Small intestine (tissue), 7 donors: ENCODE measurements around the gene MARCHF6. TPM values are rescaled to one million over a fixed set of nuclear protein-coding genes. Genes with fewer than 3 reads are reported as not detected.
"Not testable (repeated sequence)": the region's sequence is repeated elsewhere in the genome, so short reads cannot be mapped to it uniquely, and the experiment has no call there.

ENCODE experiments used
- DNase-seq, 2 donors: peaks; one replicate each; pipeline versions ENCODE4 v3.0.0 to v3.0.0-alpha.2; 2013
- FAIRE-seq: peaks from 2 replicates; lab custom pipeline; 2012; peaks lifted over from hg19 to GRCh38; lab: Jason Lieb, UNC
- H3K27ac ChIP-seq, 3 donors: one replicate each; pipeline ENCODE4 v1.5.1; 2013; ENCODE audit warnings: low read length in 2 of 3, mild to moderate bottlenecking in 2 of 3, control low read depth in 1 of 3, inconsistent platforms in 1 of 3, low read depth in 1 of 3, moderate library complexity in 1 of 3
- H3K27me3 ChIP-seq, 3 donors: one replicate each; pipeline ENCODE4 v1.6.1; 2013; ENCODE audit warnings: low read length in 3 of 3, inconsistent platforms in 1 of 3; ENCODE audit not compliant: control insufficient read depth in 3 of 3, insufficient read depth in 3 of 3
- H3K36me3 ChIP-seq, 3 donors: one replicate each; pipeline ENCODE4 v1.6.1; 2013; ENCODE audit warnings: low read length in 3 of 3, inconsistent platforms in 1 of 3, low read depth in 1 of 3, mild to moderate bottlenecking in 1 of 3, moderate library complexity in 1 of 3; ENCODE audit not compliant: control insufficient read depth in 3 of 3, insufficient read depth in 2 of 3
- H3K4me1 ChIP-seq, 3 donors: one replicate each; pipeline ENCODE4 v1.6.1; 2013; ENCODE audit warnings: low read length in 2 of 3, inconsistent platforms in 1 of 3, low read depth in 1 of 3, mild to moderate bottlenecking in 1 of 3, moderate library complexity in 1 of 3; ENCODE audit not compliant: control insufficient read depth in 3 of 3, insufficient read depth in 2 of 3
- H3K4me3 ChIP-seq, 3 donors: one replicate each; pipeline ENCODE4 v1.5.1; 2013; ENCODE audit warnings: low read length in 3 of 3, control low read depth in 1 of 3, inconsistent platforms in 1 of 3, low read depth in 1 of 3, mild to moderate bottlenecking in 1 of 3, moderate library complexity in 1 of 3
- H3K9me3 ChIP-seq, 2 donors: one replicate each; pipeline ENCODE4 v1.6.1; 2013; ENCODE audit warnings: low read depth in 1 of 2, low read length in 1 of 2; ENCODE audit not compliant: control insufficient read depth in 2 of 2, insufficient read depth in 1 of 2
- WGBS, 3 donors: extraction: QIAGEN DNeasy Blood & Tissue Kit; methylation state at CpG; one replicate each; pipeline ENCODE4 v1.1.7; 2013; 5-methylcytosine and 5-hydroxymethylcytosine counted together
- polyA plus RNA-seq, 4 donors: library from polyadenylated mRNA; stranded (reverse) in 3 of 4; unstranded in 1 of 4; fragments of 200-250 nt in 3 of 4; fragments of 120-200 nt in 1 of 4; gene quantifications; one replicate each; pipeline versions ENCODE4 v1.2.1 to v1.2.3, GENCODE V29; 2013
- donor health status: healthy with polysubstance abuse.
- donor health status: control.
- donor health status: control.
- donor health status: Bipolar disorder and iron deficiency.
- donor health status: healthy.

The MARCHF6 gene
- polyA plus RNA-seq, 4 donors, result 39.6 to 118 (median 83.9) TPM

- H3K4me3 ChIP-seq, result no peak overlapping the region
- FAIRE-seq (no peak), DNase-seq (no peak)
- H3K27ac ChIP-seq, result no peak overlapping the region
- H3K9me3 ChIP-seq, result no peaks in the 10 kb centered on the region
- peaks cover 0 to 3% (median 2%) of the 10 kb centered on the region in 3 donors for H3K4me1 ChIP-seq
- H3K36me3 ChIP-seq, result peaks cover 0 to 6% (median 0%) of the 10 kb centered on the region in 3 donors
- H3K27me3 ChIP-seq, result no peaks in the 10 kb centered on the region
Observed at GRCh38 chr5:10360686-10361085, 7.2 kb downstream of the MARCHF6 start.

- no peak overlapping the region for H3K4me3 ChIP-seq
- H3K27me3 ChIP-seq, result no peaks in the 10 kb centered on the region
- FAIRE-seq (no peak), DNase-seq (no peak)
- peaks cover 3 to 9% (median 4%) of the 10 kb centered on the region in 3 donors for H3K4me1 ChIP-seq
- peaks cover 0 to 12% (median 0%) of the 10 kb centered on the region in 3 donors for H3K36me3 ChIP-seq
- no peak overlapping the region for H3K27ac ChIP-seq
- no peaks in the 10 kb centered on the region for H3K9me3 ChIP-seq
- WGBS, 3 donors, result 88 to 95% (median 91%) methylated on average over 3 of the region's 3 CpGs
Observed at GRCh38 chr5:10363519-10364185, 10.2 kb downstream of the MARCHF6 start.

- Histone ChIP-seq H3K27me3 (no peaks in the 10 kb centered on the region), H3K36me3 (peaks cover 0 to 12% (median 0%) of the 10 kb centered on the region in 3 donors), H3K4me1 (peaks cover 4 to 9% (median 5%) of the 10 kb centered on the region in 3 donors), H3K4me3 (no peak overlapping the region), H3K9me3 (no peaks in the 10 kb centered on the region), H3K27ac (no peak overlapping the region)
- FAIRE-seq (no peak), DNase-seq (peak in 1 of 2 donors; percentile 44)
- 67 to 90% (median 78%) methylated on average over 1 of the region's 1 CpG for WGBS, 3 donors
Observed at GRCh38 chr5:10364186-10364689, 10.7 kb downstream of the MARCHF6 start.

DNA sequence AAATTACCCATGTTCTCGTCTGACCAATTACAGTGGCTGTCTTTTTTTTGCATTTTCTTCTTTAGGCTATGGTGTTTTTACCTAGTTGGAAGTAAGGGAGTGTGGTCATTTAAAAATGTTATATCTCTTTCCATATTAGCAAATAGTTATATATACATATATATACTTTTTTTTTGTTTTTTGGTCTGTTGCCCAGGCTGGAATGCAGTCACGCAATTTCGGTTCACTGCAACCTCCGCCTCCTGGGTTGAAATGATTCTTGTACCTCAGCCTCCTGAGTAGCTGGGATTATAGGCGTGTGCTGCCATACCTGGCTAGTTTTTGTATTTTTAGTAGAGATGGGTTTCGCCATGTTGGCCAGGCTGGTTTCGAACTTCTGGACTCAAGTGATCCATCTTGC, 12.3 kb downstream of the MARCHF6 start:
- peaks cover 0 to 8% (median 0%) of the 10 kb centered on the region in 3 donors for H3K36me3 ChIP-seq
- WGBS, 3 donors, result 83 to 91% (median 87%) methylated on average over 7 of the region's 7 CpGs
- H3K4me1 ChIP-seq, result peaks cover 4 to 9% (median 5%) of the 10 kb centered on the region in 3 donors
- no peaks in the 10 kb centered on the region for H3K9me3 ChIP-seq
- H3K4me3 ChIP-seq, result no peak overlapping the region
- DNase-seq, result no peak
- H3K27me3 ChIP-seq, result no peaks in the 10 kb centered on the region
- H3K27ac ChIP-seq, result no peak overlapping the region
- no peak for FAIRE-seq

DNA sequence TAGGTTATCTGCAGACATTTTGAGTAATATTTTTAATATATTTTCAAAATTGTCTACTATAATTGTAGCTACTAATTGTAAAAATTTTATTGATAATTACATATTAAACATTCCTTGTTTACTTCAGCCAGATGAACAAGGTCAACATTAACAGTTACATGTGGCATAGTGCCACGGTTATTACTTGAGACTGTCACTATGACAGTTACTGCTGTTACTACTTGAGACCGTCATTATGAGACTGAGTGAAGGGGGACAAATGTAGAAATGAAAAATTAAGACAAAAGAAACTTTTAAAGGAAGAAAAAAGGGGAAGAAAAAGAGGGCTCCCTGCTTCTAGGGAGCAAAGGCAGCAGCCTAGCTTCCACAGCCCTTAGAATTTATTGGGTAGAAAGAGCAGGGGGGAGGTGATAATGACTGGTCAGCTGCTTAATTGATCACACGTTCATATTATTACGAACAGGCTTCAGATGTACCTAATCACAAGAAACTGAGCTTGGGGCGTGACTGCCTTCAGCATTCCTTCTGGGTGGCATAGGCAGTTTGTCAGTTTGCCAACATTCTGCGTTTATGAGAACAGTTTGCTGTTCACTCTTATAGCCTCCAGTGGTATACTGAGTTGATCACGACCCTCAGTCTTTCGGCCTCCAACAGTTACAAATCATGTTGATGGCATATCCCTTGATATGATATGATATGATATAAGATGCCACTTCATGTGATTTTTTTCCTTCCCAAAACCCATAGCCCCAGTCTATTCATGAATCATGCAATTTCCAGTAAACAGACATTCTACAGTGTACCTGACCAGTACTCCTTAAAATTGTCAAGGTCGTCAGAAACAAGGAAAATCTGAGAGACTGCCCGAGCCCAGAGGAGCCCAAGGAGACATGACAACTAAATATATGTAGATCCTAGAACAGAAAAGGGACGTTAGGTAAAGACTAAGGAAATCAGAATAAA, 13.1 kb downstream of the MARCHF6 start:
- 20 to 50% (median 33%) methylated on average over 11 of the region's 11 CpGs for WGBS, 3 donors
- no peak overlapping the region for H3K4me3 ChIP-seq
- peak in 1 of 2 donors; percentile 86 for DNase-seq
- H3K36me3 ChIP-seq, result peaks cover 0 to 8% (median 0%) of the 10 kb centered on the region in 3 donors
- H3K27ac ChIP-seq, result no peak overlapping the region
- no peak for FAIRE-seq
- no peaks in the 10 kb centered on the region for H3K27me3 ChIP-seq
- H3K4me1 ChIP-seq, result peaks cover 4 to 9% (median 5%) of the 10 kb centered on the region in 3 donors
- H3K9me3 ChIP-seq, result no peaks in the 10 kb centered on the region

- peaks cover 4 to 9% (median 5%) of the 10 kb centered on the region in 3 donors for H3K4me1 ChIP-seq
- H3K27me3 ChIP-seq, result no peaks in the 10 kb centered on the region
- 93 to 96% (median 96%) methylated on average over 1 of the region's 1 CpG for WGBS, 3 donors
- peaks cover 0 to 8% (median 0%) of the 10 kb centered on the region in 3 donors for H3K36me3 ChIP-seq
- H3K27ac ChIP-seq, result no peak overlapping the region
- FAIRE-seq, result no peak
- no peaks in the 10 kb centered on the region for H3K9me3 ChIP-seq
- H3K4me3 ChIP-seq, result no peak overlapping the region
- DNase-seq, result no peak
Observed at GRCh38 chr5:10367579-10367978, 14.1 kb downstream of the MARCHF6 start.

- FAIRE-seq, result no peak
- no peak overlapping the region for H3K27ac ChIP-seq
- peaks cover 0 to 10% (median 0%) of the 10 kb centered on the region in 3 donors for H3K36me3 ChIP-seq
- no peak overlapping the region for H3K4me3 ChIP-seq
- H3K9me3 ChIP-seq, result no peaks in the 10 kb centered on the region
- peaks cover 4 to 6% (median 4%) of the 10 kb centered on the region in 3 donors for H3K4me1 ChIP-seq
- DNase-seq, result no peak
- WGBS, 3 donors, result 88 to 93% (median 92%) methylated on average over 2 of the region's 2 CpGs
- H3K27me3 ChIP-seq, result no peaks in the 10 kb centered on the region
Observed at GRCh38 chr5:10370931-10371330, 17.4 kb downstream of the MARCHF6 start.

DNA sequence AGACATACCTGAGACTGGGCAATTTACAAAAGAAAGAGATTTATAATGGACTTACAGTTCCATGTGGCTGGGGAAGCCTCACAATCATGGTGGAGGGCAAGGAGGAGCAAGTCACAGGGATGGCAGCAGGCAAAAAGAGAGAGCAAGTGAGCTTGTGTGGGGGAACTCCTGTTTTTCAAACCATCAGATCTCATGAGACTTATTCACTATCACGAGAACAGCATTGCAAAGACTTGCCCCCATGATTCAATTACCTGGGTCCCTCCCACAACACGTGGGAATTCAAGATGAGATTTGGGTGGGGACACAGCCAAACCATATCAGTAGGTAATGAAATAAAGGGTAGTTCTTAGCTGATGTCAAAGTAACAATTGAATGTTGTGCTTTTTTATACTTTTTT, 17.9 kb downstream of the MARCHF6 start:
- not testable (repeated sequence) for H3K27ac ChIP-seq, H3K27me3 ChIP-seq, FAIRE-seq, H3K9me3 ChIP-seq, H3K4me3 ChIP-seq, H3K4me1 ChIP-seq, DNase-seq
- H3K36me3 ChIP-seq, result peaks cover 0 to 11% (median 0%) of the 10 kb centered on the region in 3 donors
- 58 to 72% (median 61%) methylated on average over 2 of the region's 2 CpGs for WGBS, 3 donors
